22Rv1 (cell line): ENCODE measurements around the gene ATF4.

Source experiments
- H3K27ac ChIP-seq: fragments of 450-650 bp; 2 replicates; pipeline ENCODE4 v1.5.1; 2017
- CTCF ChIP-seq: fragments of 450-650 bp; IDR thresholded peaks from 2 replicates; pipeline ENCODE4 v1.5.1; 2017; ENCODE audit warnings: mild to moderate bottlenecking
- ZFX ChIP-seq: fragments of 450-650 bp; IDR thresholded peaks from 2 replicates; pipeline ENCODE4 v1.6.1; 2017; ENCODE audit warnings: antibody characterized with exemption, borderline replicate concordance

The ATF4 gene

GRCh38 chr22:39528080-39528661, 7.8 kb downstream of the ATF4 start:
- H3K27ac ChIP-seq: peak overlapping the region; percentile 99
- TF ChIP-seq CTCF: no peak
- no peak for TF ChIP-seq ZFX

GRCh38 chr22:39528681-39529486, 8.5 kb downstream of the ATF4 start:
- peak overlapping the region; percentile 99 for H3K27ac ChIP-seq
- TF ChIP-seq CTCF (peak; percentile 97), ZFX (no peak)

- H3K27ac ChIP-seq: peak overlapping the region; percentile 99
- no peak for TF ChIP-seq ZFX
- peak; percentile 65 for TF ChIP-seq CTCF
Measured at GRCh38 chr22:39529487-39529851, 9.1 kb downstream of the ATF4 start.

GRCh38 chr22:39530116-39530515, 9.8 kb downstream of the ATF4 start:
- TF ChIP-seq ZFX: no peak
- TF ChIP-seq CTCF: no peak
- H3K27ac ChIP-seq: peak overlapping the region; percentile 99; the same call in 1 of the 2 replicates

- no peak for TF ChIP-seq ZFX
- TF ChIP-seq CTCF: peak; percentile 28
- H3K27ac ChIP-seq: peak overlapping the region; percentile 99; the same call in 1 of the 2 replicates
Measured at GRCh38 chr22:39530692-39531331, 10.4 kb downstream of the ATF4 start.

- TF ChIP-seq ZFX (no peak), CTCF (no peak)
Measured at GRCh38 chr22:39532215-39533073, 12.1 kb downstream of the ATF4 start, which contains the start of gene RPS19BP1. TSS of gene RPS19BP1 (minus strand) at chr22:39532748. CDS start at chr22:39532738, 10 bp downstream.

More at GRCh38 chr22:39532215-39533073, 12.1 kb downstream of the ATF4 start, which contains the start of gene RPS19BP1:
- peak within 1 kb of the TSS; percentile 77 for H3K27ac ChIP-seq
